T47D (cell line): ENCODE data around the gene MAPKAP1.
"Not testable (repeated sequence)": the region's sequence is repeated elsewhere in the genome, so short reads cannot be mapped to it uniquely, and the experiment has no call there.

Experiments
- DNase-seq, 2 experiments: peaks; one replicate each; pipeline versions ENCODE4 v3.0.0 to v3.0.0-alpha.2; 2011 to 2012; ENCODE audit warnings: low read depth in 1 of 2, low spot score in 1 of 2
- JUND ChIP-seq: IDR thresholded peaks from 2 replicates; pipeline ENCODE4 v1.6.1; 2012; ENCODE audit warnings: low read depth
- in situ Hi-C: cut with HindIII; loops from 2 replicates; pipeline ENCODE4 v1.10.0; 2016; ENCODE audit warnings: low sequenced_read_pairs, low pct_unique_long_range_greater_than_20kb

MAPKAP1 gene

GRCh38 chr9:125400725-125401716 lies 306.0 kb downstream of the MAPKAP1 start:
- DNase-seq: no peak
- in situ Hi-C loops: no loop called here
- no peak for TF ChIP-seq JUND

GRCh38 chr9:125400232-125400631 lies 306.8 kb downstream of the MAPKAP1 start:
- DNase-seq, in situ Hi-C loops: not testable (repeated sequence)

GRCh38 chr9:125399666-125400065 lies 307.3 kb downstream of the MAPKAP1 start:
- DNase-seq: no peak
- no peak for TF ChIP-seq JUND
- in situ Hi-C loops: no loop called here

GRCh38 chr9:125399165-125399564 lies 307.8 kb downstream of the MAPKAP1 start:
- TF ChIP-seq JUND: no peak
- no peak for DNase-seq
- in situ Hi-C loops: no loop called here

- in situ Hi-C loops: no loop called here
- TF ChIP-seq JUND: no peak
- no peak for DNase-seq
These were observed 308.8 kb downstream of the MAPKAP1 start for GRCh38 chr9:125398243-125398642.

- DNase-seq: no peak
- TF ChIP-seq JUND: no peak
- in situ Hi-C loops: no loop called here
These were observed 309.3 kb downstream of the MAPKAP1 start for GRCh38 chr9:125397736-125398135.

- DNase-seq: no peak
These were observed 310.2 kb downstream of the MAPKAP1 start for GRCh38 chr9:125396799-125397198.

GRCh38 chr9:125393426-125393825 lies 313.6 kb downstream of the MAPKAP1 start:
- in situ Hi-C loops: no loop called here
- DNase-seq: no peak
- TF ChIP-seq JUND: no peak

More at GRCh38 chr9:125396799-125397198, 310.2 kb downstream of the MAPKAP1 start:
- no peak for TF ChIP-seq JUND
- in situ Hi-C loops: no loop called here

GRCh38 chr9:125391704-125392103 lies 315.3 kb downstream of the MAPKAP1 start:
- no peak for DNase-seq
- TF ChIP-seq JUND: no peak
- in situ Hi-C loops: no loop called here

GRCh38 chr9:125388978-125389377 lies 318.0 kb downstream of the MAPKAP1 start:
- no peak for TF ChIP-seq JUND
- in situ Hi-C loops: no loop called here
- no peak for DNase-seq

- DNase-seq: no peak
- TF ChIP-seq JUND: no peak
- in situ Hi-C loops: no loop called here
These were observed 319.0 kb downstream of the MAPKAP1 start for GRCh38 chr9:125387861-125388524.
